HG03575 (cell line): ENCODE measurements around the gene KNSTRN.

Experiments used
- ATAC-seq: cut with Tn5 transposase; IDR thresholded peaks from one replicate; pipeline ENCODE4 v1.9.1; 2021; ENCODE audit not compliant: unreplicated experiment, insufficient number of reproducible peaks, low FRiP score; ENCODE audit errors: extremely low read depth

Gene KNSTRN

GRCh38 chr15:40421246-40422157 lies 39.0 kb downstream of the KNSTRN start:
- ATAC-seq, result no peak

GRCh38 chr15:40424483-40425115 lies 42.1 kb downstream of the KNSTRN start:
- ATAC-seq, result no peak

- no peak for ATAC-seq
Observed at GRCh38 chr15:40425681-40426080, 43.2 kb downstream of the KNSTRN start.

- ATAC-seq, result no peak
Observed at GRCh38 chr15:40427188-40427587, 44.7 kb downstream of the KNSTRN start.

GRCh38 chr15:40428185-40428584 lies 45.7 kb downstream of the KNSTRN start:
- no peak for ATAC-seq

- no peak for ATAC-seq
Observed at GRCh38 chr15:40429068-40429710, 46.7 kb downstream of the KNSTRN start.

- no peak for ATAC-seq
Observed at GRCh38 chr15:40430271-40430805, 47.8 kb downstream of the KNSTRN start.

GRCh38 chr15:40435023-40435709 lies 52.6 kb downstream of the KNSTRN start:
- no peak for ATAC-seq

GRCh38 chr15:40435710-40436089 lies 53.2 kb downstream of the KNSTRN start:
- no peak for ATAC-seq

- ATAC-seq, result no peak
Observed at GRCh38 chr15:40436116-40436891, 53.8 kb downstream of the KNSTRN start.

- no peak for ATAC-seq
Observed at GRCh38 chr15:40436892-40437751, 54.6 kb downstream of the KNSTRN start.

- no peak for ATAC-seq
Observed at GRCh38 chr15:40437752-40438687, 55.5 kb downstream of the KNSTRN start.

- ATAC-seq, result no peak
Observed at GRCh38 chr15:40438712-40439111, 56.2 kb downstream of the KNSTRN start.

GRCh38 chr15:40439461-40439959 lies 57.0 kb downstream of the KNSTRN start:
- ATAC-seq, result no peak

GRCh38 chr15:40439960-40440742 lies 57.6 kb downstream of the KNSTRN start:
- ATAC-seq, result no peak
